H1 (cell line): Measurements from ENCODE around the gene KNDC1. TPM values are rescaled to one million over a fixed set of nuclear protein-coding genes. Genes with fewer than 3 reads are reported as not detected.

Source experiments
- CBX8 ChIP-seq: fragments of 300-800, 300-1000 bp; sonication (generic); IDR thresholded peaks from 2 replicates; pipeline ENCODE4 v1.7.1; 2016; ENCODE audit warnings: low read depth, low read length, borderline replicate concordance
- CHD1 ChIP-seq: IDR thresholded peaks from 2 replicates; pipeline ENCODE4 v1.6.1; 2012; ENCODE audit warnings: low read depth, low read length, improper control_type of control experiment
- CTBP2 ChIP-seq: IDR thresholded peaks from 2 replicates; pipeline ENCODE4 v1.7.0; 2011; ENCODE audit warnings: borderline replicate concordance, mild to moderate bottlenecking, moderate library complexity, mixed read lengths, low read length; ENCODE audit not compliant: insufficient read depth, insufficient read length
- HDAC2 ChIP-seq, 2 experiments: fragments of 300-600 bp in 1 of 2; sonication (generic) in 1 of 2; IDR thresholded peaks; 2 replicates each; pipeline ENCODE4 v1.6.1; 2011 to 2012; ENCODE audit warnings: low read depth in 2 of 2, low read length in 2 of 2, mild to moderate bottlenecking in 2 of 2, moderate library complexity in 2 of 2, borderline replicate concordance in 1 of 2, inconsistent platforms in 1 of 2
- JUN ChIP-seq: IDR thresholded peaks from 2 replicates; pipeline ENCODE4 v1.6.1; 2011; ENCODE audit warnings: low read depth, mild to moderate bottlenecking, improper control_type of control experiment, low read length
- POLR2AphosphoS5 ChIP-seq: IDR thresholded peaks from 2 replicates; pipeline ENCODE4 v1.6.1; 2011; ENCODE audit warnings: low read depth, low read length
- TAF1 ChIP-seq: IDR thresholded peaks from 2 replicates; pipeline ENCODE4 v1.6.1; 2011; ENCODE audit warnings: mild to moderate bottlenecking, low read depth, low read length
- ZNF274 ChIP-seq: IDR thresholded peaks from 2 replicates; pipeline ENCODE4 v1.7.0; 2012; ENCODE audit warnings: low read length, borderline replicate concordance; ENCODE audit errors: extremely low read depth
- polyA plus RNA-seq, 7 experiments: library from polyadenylated mRNA; depleted of rRNA in 3 of 7; stranded (reverse) in 5 of 7; unstranded in 2 of 7; fragments of >200 nt in 5 of 7; fragments of 200-250 nt in 2 of 7; gene quantifications; 1 replicate in 5 of 7; 2 replicates in 1 of 7; 4 replicates in 1 of 7; pipeline versions ENCODE4 v1.2.1 to v1.2.3, GENCODE V29; 2011 to 2013; ENCODE audit warnings: missing spikeins in 2 of 7, mixed read lengths in 2 of 7
- total RNA-seq: library from RNA; stranded (reverse); fragmentation: NEBNext Ultra II Directional; extraction: Animal tissue kit (Norgen Biotek cat#: 25700); gene quantifications from 2 replicates; pipeline ENCODE4 v1.2.1, GENCODE V29; 2021
- TF ChIP-seq, protein P1 (sequence below): fragments of 300-600 bp; sonication (generic); IDR thresholded peaks from 2 replicates; pipeline ENCODE4 v1.7.1; 2012; ENCODE audit warnings: low read length, moderate library complexity, mild to moderate bottlenecking, inconsistent platforms; ENCODE audit not compliant: insufficient replicate concordance

KNDC1 gene
- total and polyA plus RNA-seq, 2 of the 8 experiments (the other 6 are each of a cell fraction or from before 2014, with no cell fraction given) = 7.5 to 16.7 TPM

GRCh38 chr10:133159611-133159949 lies 439 bp upstream of the KNDC1 start (continued):
- TF ChIP-seq, protein P1, sequence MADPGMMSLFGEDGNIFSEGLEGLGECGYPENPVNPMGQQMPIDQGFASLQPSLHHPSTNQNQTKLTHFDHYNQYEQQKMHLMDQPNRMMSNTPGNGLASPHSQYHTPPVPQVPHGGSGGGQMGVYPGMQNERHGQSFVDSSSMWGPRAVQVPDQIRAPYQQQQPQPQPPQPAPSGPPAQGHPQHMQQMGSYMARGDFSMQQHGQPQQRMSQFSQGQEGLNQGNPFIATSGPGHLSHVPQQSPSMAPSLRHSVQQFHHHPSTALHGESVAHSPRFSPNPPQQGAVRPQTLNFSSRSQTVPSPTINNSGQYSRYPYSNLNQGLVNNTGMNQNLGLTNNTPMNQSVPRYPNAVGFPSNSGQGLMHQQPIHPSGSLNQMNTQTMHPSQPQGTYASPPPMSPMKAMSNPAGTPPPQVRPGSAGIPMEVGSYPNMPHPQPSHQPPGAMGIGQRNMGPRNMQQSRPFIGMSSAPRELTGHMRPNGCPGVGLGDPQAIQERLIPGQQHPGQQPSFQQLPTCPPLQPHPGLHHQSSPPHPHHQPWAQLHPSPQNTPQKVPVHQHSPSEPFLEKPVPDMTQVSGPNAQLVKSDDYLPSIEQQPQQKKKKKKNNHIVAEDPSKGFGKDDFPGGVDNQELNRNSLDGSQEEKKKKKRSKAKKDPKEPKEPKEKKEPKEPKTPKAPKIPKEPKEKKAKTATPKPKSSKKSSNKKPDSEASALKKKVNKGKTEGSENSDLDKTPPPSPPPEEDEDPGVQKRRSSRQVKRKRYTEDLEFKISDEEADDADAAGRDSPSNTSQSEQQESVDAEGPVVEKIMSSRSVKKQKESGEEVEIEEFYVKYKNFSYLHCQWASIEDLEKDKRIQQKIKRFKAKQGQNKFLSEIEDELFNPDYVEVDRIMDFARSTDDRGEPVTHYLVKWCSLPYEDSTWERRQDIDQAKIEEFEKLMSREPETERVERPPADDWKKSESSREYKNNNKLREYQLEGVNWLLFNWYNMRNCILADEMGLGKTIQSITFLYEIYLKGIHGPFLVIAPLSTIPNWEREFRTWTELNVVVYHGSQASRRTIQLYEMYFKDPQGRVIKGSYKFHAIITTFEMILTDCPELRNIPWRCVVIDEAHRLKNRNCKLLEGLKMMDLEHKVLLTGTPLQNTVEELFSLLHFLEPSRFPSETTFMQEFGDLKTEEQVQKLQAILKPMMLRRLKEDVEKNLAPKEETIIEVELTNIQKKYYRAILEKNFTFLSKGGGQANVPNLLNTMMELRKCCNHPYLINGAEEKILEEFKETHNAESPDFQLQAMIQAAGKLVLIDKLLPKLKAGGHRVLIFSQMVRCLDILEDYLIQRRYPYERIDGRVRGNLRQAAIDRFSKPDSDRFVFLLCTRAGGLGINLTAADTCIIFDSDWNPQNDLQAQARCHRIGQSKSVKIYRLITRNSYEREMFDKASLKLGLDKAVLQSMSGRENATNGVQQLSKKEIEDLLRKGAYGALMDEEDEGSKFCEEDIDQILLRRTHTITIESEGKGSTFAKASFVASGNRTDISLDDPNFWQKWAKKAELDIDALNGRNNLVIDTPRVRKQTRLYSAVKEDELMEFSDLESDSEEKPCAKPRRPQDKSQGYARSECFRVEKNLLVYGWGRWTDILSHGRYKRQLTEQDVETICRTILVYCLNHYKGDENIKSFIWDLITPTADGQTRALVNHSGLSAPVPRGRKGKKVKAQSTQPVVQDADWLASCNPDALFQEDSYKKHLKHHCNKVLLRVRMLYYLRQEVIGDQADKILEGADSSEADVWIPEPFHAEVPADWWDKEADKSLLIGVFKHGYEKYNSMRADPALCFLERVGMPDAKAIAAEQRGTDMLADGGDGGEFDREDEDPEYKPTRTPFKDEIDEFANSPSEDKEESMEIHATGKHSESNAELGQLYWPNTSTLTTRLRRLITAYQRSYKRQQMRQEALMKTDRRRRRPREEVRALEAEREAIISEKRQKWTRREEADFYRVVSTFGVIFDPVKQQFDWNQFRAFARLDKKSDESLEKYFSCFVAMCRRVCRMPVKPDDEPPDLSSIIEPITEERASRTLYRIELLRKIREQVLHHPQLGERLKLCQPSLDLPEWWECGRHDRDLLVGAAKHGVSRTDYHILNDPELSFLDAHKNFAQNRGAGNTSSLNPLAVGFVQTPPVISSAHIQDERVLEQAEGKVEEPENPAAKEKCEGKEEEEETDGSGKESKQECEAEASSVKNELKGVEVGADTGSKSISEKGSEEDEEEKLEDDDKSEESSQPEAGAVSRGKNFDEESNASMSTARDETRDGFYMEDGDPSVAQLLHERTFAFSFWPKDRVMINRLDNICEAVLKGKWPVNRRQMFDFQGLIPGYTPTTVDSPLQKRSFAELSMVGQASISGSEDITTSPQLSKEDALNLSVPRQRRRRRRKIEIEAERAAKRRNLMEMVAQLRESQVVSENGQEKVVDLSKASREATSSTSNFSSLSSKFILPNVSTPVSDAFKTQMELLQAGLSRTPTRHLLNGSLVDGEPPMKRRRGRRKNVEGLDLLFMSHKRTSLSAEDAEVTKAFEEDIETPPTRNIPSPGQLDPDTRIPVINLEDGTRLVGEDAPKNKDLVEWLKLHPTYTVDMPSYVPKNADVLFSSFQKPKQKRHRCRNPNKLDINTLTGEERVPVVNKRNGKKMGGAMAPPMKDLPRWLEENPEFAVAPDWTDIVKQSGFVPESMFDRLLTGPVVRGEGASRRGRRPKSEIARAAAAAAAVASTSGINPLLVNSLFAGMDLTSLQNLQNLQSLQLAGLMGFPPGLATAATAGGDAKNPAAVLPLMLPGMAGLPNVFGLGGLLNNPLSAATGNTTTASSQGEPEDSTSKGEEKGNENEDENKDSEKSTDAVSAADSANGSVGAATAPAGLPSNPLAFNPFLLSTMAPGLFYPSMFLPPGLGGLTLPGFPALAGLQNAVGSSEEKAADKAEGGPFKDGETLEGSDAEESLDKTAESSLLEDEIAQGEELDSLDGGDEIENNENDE = no peak
- TF ChIP-seq POLR2AphosphoS5 (no peak), HDAC2 (IDR thresholded peaks at IDR 0.05; ENCODE audit: borderline replicate concordance in 1 of 2, low read depth in 2 of 2, low read length in 2 of 2) (no peak), JUN (no peak), CHD1 (no peak), ZNF274 (no peak), CTBP2 (no peak), CBX8 (no peak), TAF1 (no peak)
